Body of pancreas (tissue), 4 donors: ENCODE data around the gene PSMB7.

Experiments used
- CTCF ChIP-seq, 7 experiments: fragments of 450-650 bp in 4 of 7; fragments of 200-600 bp in 3 of 7; sonication (generic) in 3 of 7; IDR thresholded peaks; one replicate each; pipeline ENCODE4 v1.5.1; 2016 to 2019; ENCODE audit warnings: antibody characterized with exemption in 7 of 7
- POLR2A ChIP-seq, 3 donors: fragments of 450-650 bp; IDR thresholded peaks; one replicate each; pipeline ENCODE4 v1.6.1; 2016; ENCODE audit warnings: antibody characterized with exemption in 3 of 3, mild to moderate bottlenecking in 2 of 3

GRCh38 chr9:124357721-124358361, 57.4 kb downstream of the PSMB7 start:
- TF ChIP-seq CTCF (IDR thresholded peaks at IDR 0.05) (no peak), POLR2A (IDR thresholded peaks at IDR 0.05) (no peak)
